GM12873 (cell line): ENCODE data around the gene IFFO2.

Experiments used
- CTCF ChIP-seq: IDR thresholded peaks from 2 replicates; pipeline ENCODE4 v1.5.1; 2012; ENCODE audit warnings: low read depth, mild to moderate bottlenecking, moderate library complexity, low read length, control low read depth; ENCODE audit not compliant: insufficient read depth; ENCODE audit errors: missing control alignments

Gene IFFO2

DNA sequence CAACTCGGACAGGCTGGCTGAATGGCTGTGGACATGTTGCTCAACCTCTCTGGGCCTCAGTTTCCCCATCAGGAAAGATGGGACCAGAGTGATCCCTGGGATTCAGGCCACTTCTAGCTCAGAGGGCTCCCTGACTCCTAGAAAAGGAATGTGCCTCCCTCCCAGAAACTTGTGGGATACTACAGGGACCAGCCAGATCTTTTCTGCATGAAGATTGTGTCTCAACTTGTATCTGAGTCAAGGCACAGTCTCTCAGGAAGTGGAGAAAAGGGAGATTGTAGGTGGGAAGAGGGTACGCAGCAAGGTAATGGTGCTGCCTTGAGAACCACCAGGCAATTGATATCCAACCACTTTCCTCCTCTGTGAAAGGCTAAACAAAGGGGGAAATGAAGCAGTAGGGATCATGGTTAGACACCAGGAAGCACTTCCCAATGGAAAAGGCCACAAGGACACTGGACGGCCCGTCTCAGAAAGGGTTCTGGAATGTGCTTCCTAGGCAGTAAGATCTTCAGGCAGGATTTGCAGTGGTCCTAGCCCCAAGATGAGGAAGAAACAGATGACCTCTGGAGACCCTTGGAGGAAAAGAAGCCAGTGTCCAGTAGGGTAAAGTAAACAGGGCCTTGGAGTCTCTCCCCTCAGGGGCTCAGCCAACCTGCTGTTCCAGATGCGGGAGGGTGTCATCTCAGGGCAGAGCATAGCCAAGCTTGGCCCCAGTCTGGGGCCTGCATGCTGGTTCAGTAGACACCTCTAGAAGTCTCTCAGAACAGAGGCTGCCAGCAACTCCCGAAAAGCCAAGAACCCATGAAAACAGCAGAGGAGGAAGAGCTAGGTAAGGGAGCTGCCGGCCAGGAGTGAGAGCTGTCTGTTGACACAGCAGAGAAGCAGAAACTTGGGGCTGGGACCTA lies 16.8 kb downstream of the IFFO2 start:
- TF ChIP-seq CTCF = no peak

GRCh38 chr1:18938707-18939070 lies 17.8 kb downstream of the IFFO2 start:
- TF ChIP-seq CTCF = no peak

DNA sequence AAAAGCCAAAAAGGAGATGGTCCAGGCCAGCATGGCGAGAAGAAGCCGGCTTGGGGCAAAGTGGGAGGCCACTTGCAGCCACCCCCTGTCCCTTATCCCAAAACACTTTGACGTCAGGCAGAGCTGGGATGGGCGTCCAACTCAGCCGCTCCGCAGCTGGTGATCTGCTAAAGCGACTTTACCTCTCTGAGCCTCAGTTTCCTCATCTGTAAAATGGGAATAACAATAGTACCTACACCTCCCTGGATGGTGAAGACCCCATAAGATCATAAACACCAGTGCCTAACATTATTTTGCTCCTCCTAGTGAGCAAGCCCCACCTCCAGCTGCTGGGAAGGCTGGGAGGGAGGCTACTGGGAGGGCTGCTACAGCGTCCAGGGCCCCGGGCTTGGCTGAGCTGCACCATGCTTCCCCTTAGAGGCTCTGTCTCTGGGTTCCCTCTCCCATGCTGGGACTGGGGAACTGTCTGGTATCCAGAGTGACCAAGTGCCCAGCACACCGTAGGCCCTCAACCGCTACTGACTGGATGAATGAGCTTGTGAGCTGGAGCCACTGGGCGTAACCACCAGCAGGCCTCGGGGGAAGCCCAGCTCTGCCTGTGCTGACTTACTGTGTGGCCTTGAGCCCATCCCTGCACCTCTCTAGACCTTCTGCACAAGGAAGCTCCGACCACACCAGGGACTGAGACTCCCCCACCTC lies 18.3 kb downstream of the IFFO2 start:
- no peak for TF ChIP-seq CTCF

DNA sequence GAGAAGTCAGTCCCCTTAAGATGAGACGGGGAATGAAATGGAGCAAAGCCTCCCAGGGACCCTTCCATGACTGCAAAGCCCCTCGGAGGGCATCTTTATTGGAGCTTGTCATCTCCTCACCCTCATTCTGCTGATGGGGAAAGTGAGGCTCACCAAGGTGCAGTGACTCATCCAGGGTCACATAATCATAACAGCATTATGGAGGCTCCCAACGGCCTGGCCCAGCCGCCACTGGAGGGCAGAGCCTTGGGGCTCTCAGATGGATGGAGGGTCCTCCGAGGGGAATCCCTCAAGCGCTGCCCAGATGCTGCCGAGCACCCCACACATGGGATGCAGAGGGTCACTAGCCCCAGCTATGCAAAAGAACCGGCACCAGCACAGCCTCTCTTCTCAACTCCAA lies 18.9 kb downstream of the IFFO2 start:
- no peak for TF ChIP-seq CTCF

DNA sequence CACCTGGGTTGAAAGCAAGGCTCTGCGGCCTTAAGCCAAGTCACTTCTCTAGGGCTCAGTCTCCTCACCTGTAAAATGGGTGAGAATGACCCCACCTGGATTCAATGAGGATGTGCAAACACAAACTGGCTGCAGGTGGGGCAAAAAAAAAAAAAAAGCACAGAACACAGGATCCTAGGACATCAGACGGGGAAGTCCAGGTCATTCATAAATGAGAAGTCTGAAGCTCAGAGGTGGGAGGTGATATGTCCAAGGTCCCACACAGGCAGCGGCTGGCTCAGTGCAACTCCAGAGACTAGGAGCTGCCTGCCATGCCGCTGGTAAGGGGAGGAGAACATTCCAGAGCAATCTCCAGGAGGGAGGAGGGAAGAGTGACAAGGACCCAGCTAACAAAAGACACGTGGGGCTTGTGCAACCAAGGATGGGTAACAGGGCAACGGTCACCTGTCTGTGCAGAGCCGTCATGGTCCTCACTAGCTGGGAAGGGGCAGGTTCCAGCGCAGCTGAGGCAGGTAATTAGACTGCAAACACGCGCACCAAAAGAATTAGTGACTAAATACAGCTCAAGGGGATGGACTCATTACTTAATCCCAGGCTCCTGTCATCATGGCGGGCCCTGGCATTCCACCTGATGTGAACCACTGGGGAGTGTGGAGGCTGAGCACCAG lies 19.5 kb downstream of the IFFO2 start:
- TF ChIP-seq CTCF = no peak

DNA sequence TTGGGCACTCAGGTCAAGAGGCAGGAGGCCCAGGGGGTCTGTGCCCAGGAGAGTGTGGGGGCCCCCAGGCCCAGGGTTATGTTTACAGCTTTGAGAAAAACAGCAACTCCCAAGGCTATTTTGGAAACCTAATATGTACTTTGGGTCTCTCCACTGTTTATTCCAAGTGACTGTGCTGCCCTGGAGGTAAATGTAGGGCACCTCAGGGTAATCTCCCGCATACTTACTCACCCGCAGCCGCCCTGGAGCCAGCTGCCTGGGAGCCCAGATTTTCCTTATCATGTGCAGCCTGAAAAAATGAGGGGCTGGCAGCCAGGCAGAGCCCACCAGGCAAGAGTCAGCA lies 20.0 kb downstream of the IFFO2 start:
- TF ChIP-seq CTCF = no peak

DNA sequence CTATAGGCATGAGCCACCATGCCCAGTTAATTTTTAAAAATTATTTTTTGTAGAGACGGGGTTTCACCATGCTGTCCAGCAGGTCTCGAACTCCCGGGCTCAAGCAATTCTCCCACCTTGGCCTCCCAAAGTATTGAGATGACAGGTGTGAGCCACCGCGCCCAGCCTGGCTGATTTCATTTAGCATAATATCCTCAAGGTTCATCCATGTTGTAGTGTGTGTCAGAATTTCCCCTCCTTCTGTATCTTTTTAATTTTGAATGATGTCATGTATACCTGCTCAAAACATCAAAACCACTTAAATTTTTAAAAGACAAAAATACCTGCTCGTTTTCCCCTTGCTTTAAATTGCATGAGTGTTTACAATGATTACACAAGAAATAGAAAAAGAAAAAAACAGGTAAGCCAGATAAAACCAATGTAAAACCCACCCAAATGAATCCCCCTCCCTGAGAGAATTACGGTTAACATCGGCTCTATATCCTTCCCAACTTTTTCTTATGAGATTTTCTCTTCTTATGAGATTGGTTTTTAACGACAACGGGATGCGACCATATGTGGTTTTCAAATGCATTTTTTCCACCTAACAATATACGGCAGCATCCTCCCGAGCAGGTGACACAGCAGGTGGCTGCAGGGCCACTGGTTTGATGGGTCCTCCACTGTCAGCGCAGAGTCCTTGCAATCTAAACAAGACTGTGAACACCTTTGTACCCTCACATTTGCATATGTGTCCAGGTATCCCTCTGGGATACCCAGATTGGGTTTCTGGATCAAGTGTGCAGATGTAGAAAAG lies 22.1 kb downstream of the IFFO2 start:
- TF ChIP-seq CTCF = no peak
